Measurements from ENCODE around the gene RCAN1. TPM values are rescaled to one million over a fixed set of nuclear protein-coding genes. Genes with fewer than 3 reads are reported as not detected.

Gene RCAN1
- total RNA-seq, 1 experiment from 2014 or later: 9.7 TPM

DNA sequence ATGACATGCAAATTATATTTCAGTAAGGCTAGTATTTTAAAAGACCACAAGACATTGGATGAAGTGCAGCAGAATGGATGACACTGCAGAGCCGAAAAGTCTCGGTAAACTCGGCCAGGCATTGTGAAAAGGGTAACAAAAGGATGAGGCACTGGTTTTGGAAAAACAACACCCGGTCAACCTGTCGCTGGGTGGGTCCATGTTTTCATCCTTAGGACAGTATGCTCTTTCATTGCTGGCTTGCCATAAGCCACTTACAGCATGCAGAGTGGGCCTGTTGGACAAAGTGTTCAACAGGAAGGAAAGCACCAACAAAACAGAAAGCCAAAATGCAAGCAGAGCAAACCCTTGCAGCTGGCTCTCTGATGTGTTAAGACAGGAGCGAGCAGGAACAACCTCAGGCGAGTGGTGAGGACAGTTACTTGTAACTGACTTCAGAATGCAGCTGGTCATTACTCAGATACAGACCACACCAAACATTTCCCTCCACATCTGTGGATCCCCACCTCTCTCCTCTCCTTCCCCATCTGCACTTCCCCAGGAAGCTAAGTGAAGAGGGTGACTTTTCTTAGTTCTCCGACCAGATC, 2.9 kb upstream of the RCAN1 start:
- ChIA-PET RAD21 (ENCODE audit: low non-redundant PET in 1 of 2, low total read pairs in 2 of 2, uncharacterized antibody in 2 of 2, unreplicated experiment in 2 of 2) (no interaction called here), CTCF (no interaction called here), POLR2A (no interaction called here)
- BruUV-seq (replicated peaks): no TSS peak
- no peak overlapping the region for H3K27ac ChIP-seq (ENCODE audit: low read depth, low read length)
- no peak overlapping the region for H3K4me2 ChIP-seq (ENCODE audit: low read length)
- no peak overlapping the region for H3K9ac ChIP-seq (ENCODE audit: low read length)
- no peaks in the 10 kb centered on the region for H3K36me3 ChIP-seq (ENCODE audit: control insufficient read depth in 1 of 2, insufficient read depth in 2 of 2, low read length in 2 of 2)
- H3K9me2 ChIP-seq (ENCODE audit: insufficient read depth): no peaks in the 10 kb centered on the region
- H3K4me1 ChIP-seq (ENCODE audit: control insufficient read depth in 1 of 2, insufficient read depth in 2 of 2, low read length in 2 of 2): peaks cover 5 to 12% of the 10 kb centered on the region in 2 experiments; a peak in 3 of 4 replicates
- H3K9me3 ChIP-seq (ENCODE audit: control insufficient read depth in 1 of 2, insufficient read depth in 1 of 2, low read depth in 1 of 2, low read length in 2 of 2): no peaks in the 10 kb centered on the region
- ATAC-seq (no peak), DNase-seq (ENCODE audit: low read depth, low spot score) (no peak)
- intact Hi-C loops (cut with micrococcal nuclease): loop anchor here (10.0 kb wide), 1 partner anchor 63 kb away; no protein-coding TSS in a partner anchor
- no peaks in the 10 kb centered on the region for H4K20me1 ChIP-seq (ENCODE audit: insufficient read depth)
- no peaks in the 10 kb centered on the region for H3K27me3 ChIP-seq (ENCODE audit: insufficient read depth, low read length)
- no peaks in the 10 kb centered on the region for H3K79me2 ChIP-seq (ENCODE audit: insufficient read depth, low read length)
- H3K4me3 ChIP-seq (replicated peaks in 1 of 2; ENCODE audit: low read depth in 1 of 2, low read length in 2 of 2): no peak overlapping the region
- TF ChIP-seq MAX (IDR thresholded peaks at IDR 0.05): no peak
- TF ChIP-seq POLR2A (IDR thresholded peaks at IDR 0.05; ENCODE audit: borderline replicate concordance, extremely low read depth, insufficient read depth, insufficient read length): no peak
- TF ChIP-seq RAD21 (IDR thresholded peaks at IDR 0.05; ENCODE audit: low read depth): no peak
- TF ChIP-seq SRF (IDR thresholded peaks at IDR 0.05; ENCODE audit: low read depth): no peak
- no peak for TF ChIP-seq EZH2phosphoT487 (IDR thresholded peaks at IDR 0.05; ENCODE audit: borderline replicate concordance)
- TF ChIP-seq CBX3 (IDR thresholded peaks at IDR 0.05; ENCODE audit: low read depth): no peak
- no peak for TF ChIP-seq POLR2AphosphoS5 (IDR thresholded peaks at IDR 0.05; ENCODE audit: low read depth, low read length)
- TF ChIP-seq, protein P1, sequence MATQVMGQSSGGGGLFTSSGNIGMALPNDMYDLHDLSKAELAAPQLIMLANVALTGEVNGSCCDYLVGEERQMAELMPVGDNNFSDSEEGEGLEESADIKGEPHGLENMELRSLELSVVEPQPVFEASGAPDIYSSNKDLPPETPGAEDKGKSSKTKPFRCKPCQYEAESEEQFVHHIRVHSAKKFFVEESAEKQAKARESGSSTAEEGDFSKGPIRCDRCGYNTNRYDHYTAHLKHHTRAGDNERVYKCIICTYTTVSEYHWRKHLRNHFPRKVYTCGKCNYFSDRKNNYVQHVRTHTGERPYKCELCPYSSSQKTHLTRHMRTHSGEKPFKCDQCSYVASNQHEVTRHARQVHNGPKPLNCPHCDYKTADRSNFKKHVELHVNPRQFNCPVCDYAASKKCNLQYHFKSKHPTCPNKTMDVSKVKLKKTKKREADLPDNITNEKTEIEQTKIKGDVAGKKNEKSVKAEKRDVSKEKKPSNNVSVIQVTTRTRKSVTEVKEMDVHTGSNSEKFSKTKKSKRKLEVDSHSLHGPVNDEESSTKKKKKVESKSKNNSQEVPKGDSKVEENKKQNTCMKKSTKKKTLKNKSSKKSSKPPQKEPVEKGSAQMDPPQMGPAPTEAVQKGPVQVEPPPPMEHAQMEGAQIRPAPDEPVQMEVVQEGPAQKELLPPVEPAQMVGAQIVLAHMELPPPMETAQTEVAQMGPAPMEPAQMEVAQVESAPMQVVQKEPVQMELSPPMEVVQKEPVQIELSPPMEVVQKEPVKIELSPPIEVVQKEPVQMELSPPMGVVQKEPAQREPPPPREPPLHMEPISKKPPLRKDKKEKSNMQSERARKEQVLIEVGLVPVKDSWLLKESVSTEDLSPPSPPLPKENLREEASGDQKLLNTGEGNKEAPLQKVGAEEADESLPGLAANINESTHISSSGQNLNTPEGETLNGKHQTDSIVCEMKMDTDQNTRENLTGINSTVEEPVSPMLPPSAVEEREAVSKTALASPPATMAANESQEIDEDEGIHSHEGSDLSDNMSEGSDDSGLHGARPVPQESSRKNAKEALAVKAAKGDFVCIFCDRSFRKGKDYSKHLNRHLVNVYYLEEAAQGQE (IDR thresholded peaks at IDR 0.05; ENCODE audit: low read depth): no peak
- no peak for TF ChIP-seq EGR1 (IDR thresholded peaks at IDR 0.05; ENCODE audit: low read depth)
- TF ChIP-seq ELF1 (IDR thresholded peaks at IDR 0.05; ENCODE audit: borderline replicate concordance, low read depth): no peak
- no peak for TF ChIP-seq FOSL1 (IDR thresholded peaks at IDR 0.05; ENCODE audit: low read depth)
- TF ChIP-seq TCF7L2 (IDR thresholded peaks at IDR 0.05; ENCODE audit: borderline replicate concordance, extremely low read depth, insufficient read depth, insufficient read length): no peak
- no peak for TF ChIP-seq YY1 (IDR thresholded peaks at IDR 0.05; ENCODE audit: extremely low read depth, insufficient replicate concordance, low read depth, low read length)
- TF ChIP-seq EZH2 (IDR thresholded peaks at IDR 0.05): no peak
- no peak for TF ChIP-seq JUND (IDR thresholded peaks at IDR 0.05)
- no peak for TF ChIP-seq ZBTB33 (IDR thresholded peaks at IDR 0.05; ENCODE audit: extremely low read depth, insufficient replicate concordance, low read length)
- TF ChIP-seq ZNF274 (IDR thresholded peaks at IDR 0.05; ENCODE audit: low read depth, low read length): no peak
- no peak for TF ChIP-seq SIN3A (IDR thresholded peaks at IDR 0.05; ENCODE audit: low read depth)
- no peak for TF ChIP-seq ZFX (IDR thresholded peaks at IDR 0.05)
- no peak overlapping the region for H2AFZ ChIP-seq (ENCODE audit: low read depth, low read length, poor library complexity, severe bottlenecking)
